Activated naive CD8-positive, alpha-beta T cell (primary cell): Measurements from ENCODE around the gene UNC50.

ENCODE experiments used
- H3K27ac Mint-ChIP-seq: one replicate; pipeline ENCODE4 v1.8.0; 2021; ENCODE audit warnings: mixed read lengths
- H3K27me3 Mint-ChIP-seq: one replicate; pipeline ENCODE4 v1.8.0; 2021; ENCODE audit warnings: mixed read lengths
- H3K36me3 Mint-ChIP-seq: one replicate; pipeline ENCODE4 v1.8.0; 2021; ENCODE audit warnings: mixed read lengths
- H3K4me1 Mint-ChIP-seq: one replicate; pipeline ENCODE4 v1.8.0; 2021; ENCODE audit warnings: low read depth, mixed read lengths
- H3K4me3 Mint-ChIP-seq: one replicate; pipeline ENCODE4 v1.8.0; 2021; ENCODE audit warnings: mild to moderate bottlenecking, mixed read lengths
- H3K9me3 Mint-ChIP-seq: one replicate; pipeline ENCODE4 v1.8.0; 2021; ENCODE audit warnings: low read depth, mixed read lengths

UNC50 gene

GRCh38 chr2:98570356-98570755, 38.0 kb upstream of the UNC50 start:
- H3K27ac Mint-ChIP-seq, result peak overlapping the region; percentile 22
- H3K9me3 Mint-ChIP-seq, result no peaks in the 10 kb centered on the region
- H3K36me3 Mint-ChIP-seq, result no peaks in the 10 kb centered on the region
- H3K4me3 Mint-ChIP-seq, result no peak overlapping the region
- no peaks in the 10 kb centered on the region for H3K4me1 Mint-ChIP-seq
- no peaks in the 10 kb centered on the region for H3K27me3 Mint-ChIP-seq

DNA sequence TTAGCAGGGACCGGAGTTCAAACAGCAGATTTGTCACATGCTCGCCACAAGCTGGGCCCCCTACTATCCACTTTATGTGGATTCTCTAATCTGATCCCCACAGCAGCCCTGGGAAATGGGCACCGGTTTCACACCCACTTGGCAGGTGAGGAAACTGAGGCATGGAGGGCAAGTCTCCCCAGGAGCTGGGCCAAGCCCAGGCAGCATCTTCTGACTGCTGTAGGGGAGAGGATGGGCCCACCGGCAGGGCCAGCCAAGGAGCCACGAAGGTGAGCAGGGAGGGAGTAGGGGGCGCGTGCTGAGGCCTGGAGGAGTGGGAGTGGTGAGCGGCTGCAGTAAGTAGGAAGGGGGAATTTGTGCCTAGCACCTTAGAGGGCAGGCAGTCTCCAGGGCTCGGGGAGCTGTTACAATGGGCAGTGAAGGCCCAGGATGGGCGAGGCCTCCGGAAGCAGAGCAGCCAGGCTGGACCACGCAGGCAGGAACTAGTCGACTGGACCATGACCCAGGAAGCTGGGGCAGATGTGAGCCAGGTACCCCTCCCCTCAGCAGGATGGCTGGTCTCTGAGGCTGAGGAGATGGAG, 37.2 kb upstream of the UNC50 start:
- Mint-ChIP-seq H3K36me3 (no peaks in the 10 kb centered on the region), H3K9me3 (no peaks in the 10 kb centered on the region), H3K27me3 (no peaks in the 10 kb centered on the region), H3K4me3 (no peak overlapping the region), H3K4me1 (no peaks in the 10 kb centered on the region), H3K27ac (peak overlapping the region; percentile 58)

- H3K36me3 Mint-ChIP-seq, result no peaks in the 10 kb centered on the region
- no peaks in the 10 kb centered on the region for H3K4me1 Mint-ChIP-seq
- H3K9me3 Mint-ChIP-seq, result no peaks in the 10 kb centered on the region
- no peak overlapping the region for H3K27ac Mint-ChIP-seq
- H3K27me3 Mint-ChIP-seq, result no peaks in the 10 kb centered on the region
- no peak overlapping the region for H3K4me3 Mint-ChIP-seq
Observed at GRCh38 chr2:98571796-98572195, 36.6 kb upstream of the UNC50 start.

DNA sequence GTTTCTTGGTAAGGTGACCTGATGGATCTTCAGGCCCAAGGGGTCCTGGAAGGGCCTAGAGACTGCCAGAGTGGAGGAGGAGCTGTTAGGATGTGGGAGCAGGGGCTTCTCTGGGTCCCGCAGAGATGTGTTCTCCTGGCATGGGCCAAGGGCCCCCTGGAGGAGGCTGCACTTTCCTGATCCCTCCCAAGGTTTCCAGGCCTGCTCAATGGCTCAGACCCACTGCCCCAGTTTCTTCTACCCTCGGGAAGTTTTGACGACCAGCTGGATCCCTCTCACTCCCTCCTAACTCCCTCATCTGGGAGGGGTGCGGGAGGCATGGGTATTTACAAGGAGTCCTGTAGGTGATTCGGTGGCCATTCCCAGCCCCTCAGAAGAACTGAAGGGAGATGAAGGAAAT, 36.2 kb upstream of the UNC50 start:
- no peak overlapping the region for H3K27ac Mint-ChIP-seq
- no peak overlapping the region for H3K4me3 Mint-ChIP-seq
- no peaks in the 10 kb centered on the region for H3K27me3 Mint-ChIP-seq
- no peaks in the 10 kb centered on the region for H3K4me1 Mint-ChIP-seq
- no peaks in the 10 kb centered on the region for H3K36me3 Mint-ChIP-seq
- no peaks in the 10 kb centered on the region for H3K9me3 Mint-ChIP-seq

GRCh38 chr2:98572676-98573075, 35.7 kb upstream of the UNC50 start:
- H3K36me3 Mint-ChIP-seq, result peaks cover 1% of the 10 kb centered on the region

DNA sequence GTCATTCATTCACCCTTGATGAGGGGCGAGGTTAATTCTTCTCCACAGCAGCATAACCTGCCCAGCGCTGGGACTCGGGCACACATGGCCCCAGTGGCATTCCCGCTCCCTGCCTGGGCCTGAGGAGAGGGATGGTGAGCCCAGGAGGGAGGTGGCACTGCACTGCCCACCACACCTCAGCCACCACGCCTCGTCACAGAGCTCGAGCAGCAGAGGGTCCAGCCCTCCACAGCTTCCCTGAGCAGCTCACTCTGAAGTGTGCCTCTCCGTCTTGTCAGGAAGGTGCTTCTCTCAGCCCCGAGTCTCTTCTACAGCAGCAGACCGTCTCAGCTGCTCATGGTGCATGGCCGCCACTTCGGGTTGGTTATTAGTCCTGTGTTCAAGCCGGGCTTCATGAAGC, 35.0 kb upstream of the UNC50 start:
- Mint-ChIP-seq H3K4me1 (no peaks in the 10 kb centered on the region), H3K27me3 (no peaks in the 10 kb centered on the region), H3K27ac (no peak overlapping the region), H3K4me3 (no peak overlapping the region), H3K36me3 (peaks cover 4% of the 10 kb centered on the region), H3K9me3 (no peaks in the 10 kb centered on the region)

More at GRCh38 chr2:98572676-98573075, 35.7 kb upstream of the UNC50 start:
- no peak overlapping the region for H3K27ac Mint-ChIP-seq
- no peaks in the 10 kb centered on the region for H3K4me1 Mint-ChIP-seq
- no peak overlapping the region for H3K4me3 Mint-ChIP-seq
- H3K9me3 Mint-ChIP-seq, result no peaks in the 10 kb centered on the region
- H3K27me3 Mint-ChIP-seq, result no peaks in the 10 kb centered on the region

GRCh38 chr2:98576666-98577312, 31.6 kb upstream of the UNC50 start:
- no peak overlapping the region for H3K4me3 Mint-ChIP-seq
- H3K4me1 Mint-ChIP-seq, result no peaks in the 10 kb centered on the region
- peaks cover 4% of the 10 kb centered on the region for H3K36me3 Mint-ChIP-seq
- H3K9me3 Mint-ChIP-seq, result no peaks in the 10 kb centered on the region
- no peaks in the 10 kb centered on the region for H3K27me3 Mint-ChIP-seq
- H3K27ac Mint-ChIP-seq, result no peak overlapping the region

GRCh38 chr2:98577313-98577712, 31.1 kb upstream of the UNC50 start:
- Mint-ChIP-seq H3K4me3 (no peak overlapping the region), H3K27ac (peak overlapping the region; percentile 10), H3K4me1 (no peaks in the 10 kb centered on the region), H3K9me3 (no peaks in the 10 kb centered on the region), H3K36me3 (peaks cover 4% of the 10 kb centered on the region), H3K27me3 (no peaks in the 10 kb centered on the region)

DNA sequence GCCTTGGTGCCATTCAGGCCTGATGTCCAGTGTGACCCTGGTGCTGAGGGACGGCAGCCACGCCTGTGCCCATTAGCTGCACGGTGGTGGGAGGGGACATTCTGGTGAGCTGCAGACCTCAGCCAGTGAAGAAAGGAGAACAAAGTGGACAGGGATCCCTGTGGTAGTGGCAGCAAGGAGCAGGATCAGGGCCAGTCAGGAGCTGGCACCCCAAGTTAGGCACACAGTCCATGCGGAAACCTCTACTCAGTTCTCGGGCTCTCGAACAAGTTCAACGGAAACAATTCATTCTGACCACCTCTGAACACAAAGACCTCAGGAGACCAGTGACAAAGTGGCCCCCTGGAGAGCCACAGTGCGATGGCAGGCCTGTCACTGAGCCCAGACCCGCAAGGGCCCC, 30.2 kb upstream of the UNC50 start:
- H3K4me3 Mint-ChIP-seq, result no peak overlapping the region
- no peaks in the 10 kb centered on the region for H3K4me1 Mint-ChIP-seq
- no peak overlapping the region for H3K27ac Mint-ChIP-seq
- H3K27me3 Mint-ChIP-seq, result no peaks in the 10 kb centered on the region
- peaks cover 6% of the 10 kb centered on the region for H3K36me3 Mint-ChIP-seq
- no peaks in the 10 kb centered on the region for H3K9me3 Mint-ChIP-seq

DNA sequence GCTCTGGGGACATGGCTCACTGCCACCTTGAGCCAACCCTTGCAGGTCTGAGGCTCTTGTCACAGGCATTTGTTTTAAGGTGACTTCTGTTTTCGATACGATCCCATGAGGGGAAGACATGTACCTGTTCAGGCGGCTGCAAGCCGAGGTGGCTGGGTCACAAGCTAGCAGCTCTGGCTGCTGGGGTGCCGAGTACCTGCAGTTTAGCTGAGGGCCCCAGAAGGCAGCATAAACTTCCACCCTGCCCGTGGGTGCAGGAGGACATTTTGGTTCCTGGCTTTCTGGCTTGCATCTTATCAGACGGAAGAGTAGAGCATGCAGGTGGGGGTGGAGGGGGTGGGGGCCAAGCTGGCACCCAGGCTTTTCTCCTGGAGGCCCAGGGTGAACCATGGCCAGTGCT, 28.5 kb upstream of the UNC50 start:
- H3K4me3 Mint-ChIP-seq, result no peak overlapping the region
- no peaks in the 10 kb centered on the region for H3K9me3 Mint-ChIP-seq
- H3K27me3 Mint-ChIP-seq, result no peaks in the 10 kb centered on the region
- peaks cover 6% of the 10 kb centered on the region for H3K36me3 Mint-ChIP-seq
- H3K4me1 Mint-ChIP-seq, result no peaks in the 10 kb centered on the region
- no peak overlapping the region for H3K27ac Mint-ChIP-seq

- H3K36me3 Mint-ChIP-seq, result peaks cover 6% of the 10 kb centered on the region
- no peak overlapping the region for H3K4me3 Mint-ChIP-seq
Observed at GRCh38 chr2:98580656-98581284, 27.6 kb upstream of the UNC50 start.

GRCh38 chr2:98582523-98582922, 25.9 kb upstream of the UNC50 start:
- Mint-ChIP-seq H3K4me1 (no peaks in the 10 kb centered on the region), H3K36me3 (peaks cover 6% of the 10 kb centered on the region), H3K4me3 (no peak overlapping the region), H3K9me3 (no peaks in the 10 kb centered on the region), H3K27ac (no peak overlapping the region), H3K27me3 (no peaks in the 10 kb centered on the region)

More at GRCh38 chr2:98580656-98581284, 27.6 kb upstream of the UNC50 start:
- no peaks in the 10 kb centered on the region for H3K27me3 Mint-ChIP-seq
- H3K9me3 Mint-ChIP-seq, result no peaks in the 10 kb centered on the region
- no peak overlapping the region for H3K27ac Mint-ChIP-seq
- no peaks in the 10 kb centered on the region for H3K4me1 Mint-ChIP-seq

- Mint-ChIP-seq H3K36me3 (peaks cover 4% of the 10 kb centered on the region), H3K4me3 (no peak overlapping the region), H3K27ac (no peak overlapping the region), H3K9me3 (no peaks in the 10 kb centered on the region), H3K4me1 (peaks cover 2% of the 10 kb centered on the region), H3K27me3 (no peaks in the 10 kb centered on the region)
Observed at GRCh38 chr2:98583276-98583675, 25.1 kb upstream of the UNC50 start.

GRCh38 chr2:98583816-98584618, 24.4 kb upstream of the UNC50 start:
- H3K27ac Mint-ChIP-seq, result no peak overlapping the region
- peaks cover 4% of the 10 kb centered on the region for H3K36me3 Mint-ChIP-seq

DNA sequence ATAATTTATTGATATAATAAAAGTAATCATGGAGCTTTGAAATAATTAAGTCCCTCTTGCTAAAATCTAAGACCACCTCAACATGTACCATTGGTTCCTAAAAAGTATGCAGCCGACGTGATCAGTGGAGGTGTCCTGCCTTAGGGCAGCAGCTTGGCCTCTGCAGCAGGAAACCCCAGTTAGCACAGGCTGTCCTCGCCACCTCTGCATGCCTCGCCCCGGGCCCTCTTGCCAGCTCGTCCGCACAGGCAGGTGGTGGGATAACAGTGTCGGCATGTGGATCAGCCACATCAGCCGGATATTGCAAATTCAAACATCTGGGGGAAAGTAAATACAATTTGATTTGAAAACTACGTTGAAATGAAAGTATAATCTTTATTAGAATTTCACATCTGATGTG, 23.0 kb upstream of the UNC50 start:
- H3K27me3 Mint-ChIP-seq, result no peaks in the 10 kb centered on the region
- no peak overlapping the region for H3K4me3 Mint-ChIP-seq
- peaks cover 4% of the 10 kb centered on the region for H3K36me3 Mint-ChIP-seq
- peaks cover 2% of the 10 kb centered on the region for H3K4me1 Mint-ChIP-seq
- H3K27ac Mint-ChIP-seq, result no peak overlapping the region
- H3K9me3 Mint-ChIP-seq, result no peaks in the 10 kb centered on the region

More at GRCh38 chr2:98583816-98584618, 24.4 kb upstream of the UNC50 start:
- H3K9me3 Mint-ChIP-seq, result no peaks in the 10 kb centered on the region
- H3K4me1 Mint-ChIP-seq, result peaks cover 2% of the 10 kb centered on the region
- H3K27me3 Mint-ChIP-seq, result no peaks in the 10 kb centered on the region
- H3K4me3 Mint-ChIP-seq, result no peak overlapping the region
